ENCODE data around the gene C9orf152.
"Not testable (repeated sequence)": the region's sequence is repeated elsewhere in the genome, so short reads cannot be mapped to it uniquely, and the experiment has no call there.

Gene C9orf152

DNA sequence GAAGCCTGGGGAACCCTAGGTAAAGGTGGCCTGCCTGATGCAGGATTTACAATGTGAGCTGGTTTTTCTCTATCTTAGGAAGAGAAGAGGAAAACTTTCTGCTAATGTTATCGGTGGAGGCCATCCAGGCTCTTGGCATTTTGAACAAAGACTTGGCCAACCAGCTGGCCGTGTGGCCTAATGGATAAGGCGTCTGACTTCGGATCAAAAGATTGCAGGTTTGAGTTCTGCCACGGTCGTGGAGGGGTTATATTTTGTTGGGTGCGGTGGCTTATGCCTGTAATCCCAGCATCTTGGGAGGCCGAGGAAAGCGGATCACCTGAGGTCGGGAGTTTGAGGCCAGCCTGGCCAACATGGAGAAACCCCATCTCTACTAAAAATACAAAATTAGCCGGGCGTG is 9.6 kb downstream of the C9orf152 start:
- Mint-ChIP-seq H3K9me3 (no peaks in the 10 kb centered on the region), H3K4me3 (no peak overlapping the region), H3K36me3 (ENCODE audit: low read depth) (no peaks in the 10 kb centered on the region), H3K27me3 (ENCODE audit: low read depth) (peaks cover 18% of the 10 kb centered on the region), H3K4me1 (peaks cover 10% of the 10 kb centered on the region), H3K27ac (peak overlapping the region in 1 of 3 experiments; percentile 65)
- no peak for TF ChIP-seq CTCF (IDR thresholded peaks at IDR 0.05; ENCODE audit: unreplicated experiment in 3 of 3)

DNA sequence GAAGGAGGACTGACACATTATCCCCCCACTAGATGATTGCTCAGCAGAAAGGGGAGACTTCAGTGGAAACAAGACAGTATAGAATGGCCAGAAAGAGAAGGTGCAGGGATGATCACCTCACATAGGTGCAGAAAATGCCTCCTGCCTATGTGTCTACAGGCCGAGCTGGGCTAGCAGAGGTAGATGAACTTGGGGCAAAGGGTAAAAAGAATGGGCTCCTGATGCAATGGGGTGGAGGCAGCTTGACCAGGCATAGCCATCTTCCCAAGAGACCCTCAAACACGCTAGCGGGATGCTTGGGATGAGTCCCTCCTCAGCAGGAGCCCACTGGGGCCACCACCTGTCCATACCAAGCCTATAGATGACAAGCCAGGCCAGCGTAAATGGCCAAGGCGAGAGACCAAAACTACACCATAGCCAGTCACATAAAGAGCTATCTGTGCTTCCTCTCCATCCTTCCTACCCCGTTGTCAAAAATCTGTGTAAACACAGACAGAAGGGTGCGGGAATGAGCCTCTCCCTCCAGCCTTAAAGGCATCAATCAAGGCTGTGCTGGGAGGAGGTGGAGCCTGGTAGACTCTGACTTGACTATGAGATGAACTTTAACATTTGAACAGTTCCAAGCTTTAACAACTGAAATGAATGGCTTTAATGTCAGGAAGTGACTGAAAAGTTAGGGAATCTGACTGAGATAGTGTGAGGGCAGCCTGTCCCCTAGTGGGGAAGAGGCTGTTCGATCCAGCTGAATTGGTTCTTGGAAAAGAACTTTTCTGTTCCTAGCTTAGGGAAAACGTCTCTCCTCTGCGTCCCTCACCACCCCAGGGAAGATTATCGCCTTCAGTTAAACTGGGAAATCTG is 10.4 kb downstream of the C9orf152 start:
- TF ChIP-seq CTCF (IDR thresholded peaks at IDR 0.05; ENCODE audit: unreplicated experiment in 3 of 3): peak in 2 of 3 experiments; percentile 17 to 19
- peaks cover 16% of the 10 kb centered on the region for H3K4me1 Mint-ChIP-seq
- H3K27me3 Mint-ChIP-seq (ENCODE audit: low read depth): peaks cover 15% of the 10 kb centered on the region
- no peaks in the 10 kb centered on the region for H3K36me3 Mint-ChIP-seq (ENCODE audit: low read depth)
- peak overlapping the region in 2 of 3 experiments; percentile 65 to 73 for H3K27ac Mint-ChIP-seq
- H3K9me3 Mint-ChIP-seq: no peaks in the 10 kb centered on the region
- H3K4me3 Mint-ChIP-seq: no peak overlapping the region

DNA sequence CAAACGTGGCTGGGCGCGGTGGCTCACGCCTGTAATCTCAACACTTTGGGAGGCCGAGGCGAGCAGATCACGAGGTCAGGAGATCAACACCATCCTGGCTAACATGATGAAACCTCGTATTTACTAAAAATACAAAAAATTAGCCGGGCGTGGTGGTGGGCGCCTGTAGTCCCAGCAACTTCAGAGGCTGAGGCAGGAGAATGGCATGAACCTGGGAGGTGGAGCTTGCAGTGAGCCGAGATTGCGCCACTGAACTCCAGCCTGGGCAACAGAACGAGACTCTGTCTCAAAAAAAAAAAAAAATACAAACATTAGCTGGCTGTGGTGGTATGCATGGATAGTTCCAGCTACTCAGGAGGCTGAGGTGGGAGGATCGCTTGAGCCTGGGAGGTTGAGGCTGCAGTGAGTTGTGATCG is 11.9 kb downstream of the C9orf152 start:
- not testable (repeated sequence) for H3K27ac Mint-ChIP-seq, H3K4me3 Mint-ChIP-seq
- peaks cover 16% of the 10 kb centered on the region for H3K4me1 Mint-ChIP-seq

GRCh38 chr9:110192531-110193261 is 15.3 kb downstream of the C9orf152 start:
- TF ChIP-seq CTCF (IDR thresholded peaks at IDR 0.05; ENCODE audit: unreplicated experiment in 3 of 3): no peak
- Mint-ChIP-seq H3K27me3 (ENCODE audit: low read depth) (peaks cover 10% of the 10 kb centered on the region), H3K36me3 (ENCODE audit: low read depth) (no peaks in the 10 kb centered on the region), H3K27ac (peak overlapping the region; percentile 85 to 99 (median 97)), H3K4me1 (peaks cover 21% of the 10 kb centered on the region), H3K9me3 (no peaks in the 10 kb centered on the region), H3K4me3 (peak overlapping the region; percentile 39 to 50 (median 40))

More for the DNA sequence above, 11.9 kb downstream of the C9orf152 start:
- H3K36me3 Mint-ChIP-seq (ENCODE audit: low read depth); H3K9me3 Mint-ChIP-seq; H3K27me3 Mint-ChIP-seq (ENCODE audit: low read depth): not testable (repeated sequence)

DNA sequence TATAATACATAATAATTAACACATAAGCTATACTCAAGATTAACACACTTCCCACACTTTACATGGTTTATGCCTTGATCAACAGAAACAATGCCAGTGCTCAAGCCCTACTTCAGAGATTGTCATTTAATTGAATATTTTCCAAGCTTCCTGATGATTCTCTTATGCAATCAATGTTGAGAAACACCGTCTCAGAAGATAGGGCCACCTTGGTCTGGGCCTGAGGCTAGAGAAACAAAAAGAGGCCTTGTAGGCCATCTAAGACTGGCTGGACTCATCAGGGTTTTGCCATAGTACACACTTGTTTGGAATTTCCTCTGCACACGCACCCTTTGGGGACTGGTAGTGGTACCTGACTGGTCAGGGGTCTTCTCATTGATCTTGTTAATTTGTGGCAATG is 16.3 kb downstream of the C9orf152 start:
- Mint-ChIP-seq H3K27me3 (ENCODE audit: low read depth) (peaks cover 14% of the 10 kb centered on the region), H3K4me1 (peaks cover 21% of the 10 kb centered on the region), H3K9me3 (no peaks in the 10 kb centered on the region), H3K4me3 (no peak overlapping the region), H3K27ac (peak overlapping the region in 2 of 3 experiments; percentile 56 to 71), H3K36me3 (ENCODE audit: low read depth) (no peaks in the 10 kb centered on the region)
- no peak for TF ChIP-seq CTCF (IDR thresholded peaks at IDR 0.05; ENCODE audit: unreplicated experiment in 3 of 3)

DNA sequence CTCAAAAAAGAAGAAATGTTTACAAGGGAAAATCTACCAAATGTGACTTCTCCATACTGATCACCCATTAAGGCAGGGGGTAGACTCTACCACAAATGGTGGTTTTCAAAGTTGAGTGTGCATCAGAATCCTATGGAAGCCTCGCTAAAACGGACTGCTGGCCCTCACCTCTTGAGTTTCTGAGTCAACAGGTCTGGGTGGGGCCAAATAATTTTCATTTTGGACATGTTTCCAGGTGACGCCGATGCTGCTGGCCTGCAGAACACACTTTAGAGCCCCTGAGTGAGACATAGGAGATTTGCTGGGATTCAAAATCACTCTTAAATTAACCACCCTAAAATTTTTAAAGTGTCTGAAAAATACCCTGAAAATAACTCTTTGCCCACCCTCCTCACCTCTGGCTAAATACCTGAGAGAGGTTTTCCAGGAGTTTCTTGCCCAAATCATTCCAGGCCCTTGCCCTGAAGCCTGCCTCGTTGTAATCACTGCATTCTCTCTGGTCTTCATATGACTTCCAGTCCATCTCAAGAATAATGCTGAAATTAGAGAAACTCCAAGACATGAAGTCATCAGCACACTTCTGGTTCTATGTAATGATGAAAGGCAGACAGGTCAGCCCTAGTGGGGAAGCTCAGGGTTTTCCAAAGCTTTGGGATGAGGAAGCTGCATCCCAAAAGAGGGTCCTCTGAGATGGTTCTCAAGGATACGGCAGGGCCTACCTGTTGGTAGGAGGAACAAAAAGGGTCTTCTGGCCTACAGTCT is 18.2 kb downstream of the C9orf152 start:
- H3K36me3 Mint-ChIP-seq (ENCODE audit: low read depth): no peaks in the 10 kb centered on the region
- H3K9me3 Mint-ChIP-seq: no peaks in the 10 kb centered on the region
- H3K4me1 Mint-ChIP-seq: peaks cover 21% of the 10 kb centered on the region
- peaks cover 11% of the 10 kb centered on the region for H3K27me3 Mint-ChIP-seq (ENCODE audit: low read depth)
- no peak overlapping the region for H3K4me3 Mint-ChIP-seq
- H3K27ac Mint-ChIP-seq: no peak overlapping the region
- no peak for TF ChIP-seq CTCF (IDR thresholded peaks at IDR 0.05; ENCODE audit: unreplicated experiment in 3 of 3)
